HepG2 (cell line): ENCODE measurements around the gene SLC25A47. TPM values are rescaled to one million over a fixed set of nuclear protein-coding genes. Genes with fewer than 3 reads are reported as not detected.
A peak's percentile ranks its signal among the peaks of the same experiment; 100 is the strongest.

Experiments used
- ATAC-seq: fragments of 200-7000 bp; cut with Tn5 transposase; 3 replicates; pipeline ENCODE4 v1.9.1; 2020; ENCODE audit warnings: mild to moderate bottlenecking, moderate library complexity
- BruUV-seq: library from RNA; stranded (reverse); fragments of 400-500 nt; replicated peaks from 2 replicates; lab custom pipeline; 2021; lab: Mats Ljungman, UMichigan
- CTCF ChIA-PET: fragments of 300-600 bp; formaldehyde crosslinking; extraction: SDS; loops from one replicate; lab custom pipeline; 2021; ENCODE audit warnings: low total read pairs, inconsistent platforms, low intra/inter-chr PET ratio; lab: Yijun Ruan, JAX
- POLR2A ChIA-PET: fragments of 350-600 bp; sonication (Branson Sonifier 250); formaldehyde crosslinking; loops from one replicate; lab custom pipeline; 2020; ENCODE audit warnings: antibody characterized with exemption, inconsistent platforms; lab: Yijun Ruan, JAX
- DNase-seq: peaks from one replicate; pipeline ENCODE4 v3.0.0-alpha.2; 2015; ENCODE audit warnings: low spot score
- FAIRE-seq: peaks from 3 replicates; lab custom pipeline; 2011; peaks lifted over from hg19 to GRCh38; lab: Jason Lieb, UNC
- H2AFZ ChIP-seq: one replicate; pipeline ENCODE4 v1.6.1; 2011; ENCODE audit warnings: low read length, inconsistent platforms
- H3K27ac ChIP-seq: fragments of 300-600 bp; 3 replicates; pipeline ENCODE4 v1.8.0; 2011; ENCODE audit warnings: mixed run types, mild to moderate bottlenecking, mixed read lengths, low read length, inconsistent platforms; ENCODE audit not compliant: insufficient read depth; ENCODE audit errors: extremely low read length
- H3K27me3 ChIP-seq, 2 experiments: fragments of 200-600 bp in 1 of 2; 2 replicates in 1 of 2; 3 replicates in 1 of 2; pipeline versions ENCODE4 v1.6.0 to v1.8.0; 2011; ENCODE audit warnings: low read length in 2 of 2, mild to moderate bottlenecking in 2 of 2, moderate library complexity in 2 of 2, inconsistent platforms in 1 of 2; ENCODE audit not compliant: insufficient read depth in 2 of 2, control insufficient read depth in 1 of 2
- H3K36me3 ChIP-seq, 2 experiments: fragments of 200-600 bp in 1 of 2; replicated peaks in 1 of 2; 2 replicates in 1 of 2; 3 replicates in 1 of 2; pipeline versions ENCODE4 v1.5.1 to v1.8.0; 2011; ENCODE audit warnings: low read length in 2 of 2, inconsistent platforms in 1 of 2; ENCODE audit not compliant: insufficient read depth in 2 of 2, control insufficient read depth in 1 of 2
- H3K4me1 ChIP-seq: 2 replicates; pipeline ENCODE4 v1.5.1; 2012; ENCODE audit warnings: low read length, inconsistent platforms; ENCODE audit not compliant: insufficient read depth
- H3K4me2 ChIP-seq: 2 replicates; pipeline ENCODE4 v1.6.0; 2011; ENCODE audit warnings: low read depth, low read length, inconsistent platforms
- H3K4me3 ChIP-seq, 3 experiments: fragments of 200-600 bp in 1 of 3; sonication (generic), shearing (Covaris generic) in 1 of 3; replicated peaks in 1 of 3; 2 replicates each; pipeline ENCODE4 v1.5.1; 2011 to 2016; ENCODE audit warnings: low read length in 3 of 3, inconsistent platforms in 2 of 3, low read depth in 2 of 3, mild to moderate bottlenecking in 2 of 3, control low read depth in 1 of 3, mixed read lengths in 1 of 3; ENCODE audit not compliant: insufficient read depth in 1 of 3
- H3K79me2 ChIP-seq: one replicate; pipeline ENCODE4 v1.6.1; 2011; ENCODE audit warnings: low read length, inconsistent platforms; ENCODE audit not compliant: insufficient read depth
- H3K9ac ChIP-seq: 2 replicates; pipeline ENCODE4 v1.6.0; 2011; ENCODE audit warnings: mild to moderate bottlenecking, low read depth, low read length, inconsistent platforms; ENCODE audit not compliant: insufficient read depth
- H3K9me3 ChIP-seq: 2 replicates; pipeline ENCODE4 v1.5.1; 2012; ENCODE audit warnings: mild to moderate bottlenecking, low read length
- H4K20me1 ChIP-seq: 2 replicates; pipeline ENCODE4 v1.6.0; 2011; ENCODE audit warnings: inconsistent platforms, mild to moderate bottlenecking, low read length, moderate library complexity; ENCODE audit not compliant: insufficient read depth
- HNRNPLL ChIP-seq: fragments of 200-400 bp; formaldehyde crosslinking; IDR thresholded peaks from 2 replicates; pipeline ENCODE4 v1.6.1; 2017; ENCODE audit warnings: mild to moderate bottlenecking, low read depth, low read length; ENCODE audit not compliant: poor library complexity, severe bottlenecking
- KDM1A ChIP-seq: IDR thresholded peaks from 2 replicates; pipeline ENCODE4 v1.6.1; 2016; ENCODE audit warnings: missing compliant biosample characterization
- KDM5A ChIP-seq: fragments of 200-600 bp; sonication (generic); IDR thresholded peaks from 2 replicates; pipeline ENCODE4 v1.7.0; 2018; ENCODE audit warnings: antibody characterized with exemption, mild to moderate bottlenecking, low read length, borderline replicate concordance
- POLR2G ChIP-seq: fragments of 200-400 bp; formaldehyde crosslinking; IDR thresholded peaks from 2 replicates; pipeline ENCODE4 v1.6.1; 2018; ENCODE audit warnings: mild to moderate bottlenecking, low read depth, low read length, moderate library complexity
- RARA ChIP-seq: IDR thresholded peaks from 2 replicates; pipeline ENCODE4 v1.6.1; 2016; ENCODE audit warnings: missing genetic modification reagents, missing compliant biosample characterization
- ZFX ChIP-seq: sonication (generic); formaldehyde crosslinking; IDR thresholded peaks from 2 replicates; pipeline ENCODE4 v1.4.0; 2020; ENCODE audit warnings: mild to moderate bottlenecking, low read depth, missing genetic modification reagents, moderate library complexity
- ZNF292 ChIP-seq: sonication (generic); formaldehyde crosslinking; IDR thresholded peaks from 2 replicates; pipeline ENCODE4 v1.8.1; 2022; ENCODE audit warnings: mild to moderate bottlenecking, low read depth, missing genetic modification reagents, borderline replicate concordance
- ZNF629 ChIP-seq: sonication (generic); formaldehyde crosslinking; conservative IDR thresholded peaks from 2 replicates; pipeline ENCODE4 v1.5.0; 2020; ENCODE audit warnings: missing genetic modification reagents
- WGBS: methylation state at CpG from one replicate; pipeline ENCODE4 v1.1.6; 2017; ENCODE audit warnings: low lambda C conversion rate; 5-methylcytosine and 5-hydroxymethylcytosine counted together
- in situ Hi-C: cut with HindIII; loops from 2 replicates; pipeline ENCODE4 v1.10.0; 2017; ENCODE audit warnings: low pct_unique_long_range_greater_than_20kb; ENCODE audit not compliant: extremely low pct_ligation_motif_present
- intact Hi-C: fragments of 100-400 bp; cut with micrococcal nuclease; formaldehyde crosslinking; loops from one replicate; pipeline ENCODE4 v1.10.0; 2022; ENCODE audit not compliant: unreplicated experiment
- polyA plus RNA-seq, 8 experiments: library from polyadenylated mRNA; depleted of rRNA in 3 of 8; stranded (reverse) in 7 of 8; unstranded in 1 of 8; fragments of >200 nt; fragmentation: Illumina TruSeq in 4 of 8; extraction: Trizol in 4 of 8; gene quantifications; 2 replicates each; pipeline versions ENCODE4 v1.2.1 to v1.2.3, GENCODE V29; 2011 to 2016; ENCODE audit warnings: low read depth in 4 of 8, missing spikeins in 1 of 8, mixed read lengths in 1 of 8; ENCODE audit not compliant: insufficient read depth in 1 of 8
- total RNA-seq, 5 experiments: library from RNA; depleted of rRNA; stranded (reverse); fragments of >200 nt; fragmentation: Illumina TruSeq; extraction: Trizol; gene quantifications; 2 replicates each; pipeline ENCODE4 v1.2.3, GENCODE V29; 2016; ENCODE audit warnings: low read depth in 1 of 5
- TF ChIP-seq, protein P1 (sequence below): sonication (generic); formaldehyde crosslinking; IDR thresholded peaks from 2 replicates; pipeline ENCODE4 v1.9.0; 2022; ENCODE audit warnings: missing genetic modification reagents, mild to moderate bottlenecking, borderline replicate concordance

SLC25A47 gene
- total and polyA plus RNA-seq, 2 of the 13 experiments (the other 11 are each of a cell fraction or from before 2014, with no cell fraction given), result 1.0 to 1.7 TPM

DNA sequence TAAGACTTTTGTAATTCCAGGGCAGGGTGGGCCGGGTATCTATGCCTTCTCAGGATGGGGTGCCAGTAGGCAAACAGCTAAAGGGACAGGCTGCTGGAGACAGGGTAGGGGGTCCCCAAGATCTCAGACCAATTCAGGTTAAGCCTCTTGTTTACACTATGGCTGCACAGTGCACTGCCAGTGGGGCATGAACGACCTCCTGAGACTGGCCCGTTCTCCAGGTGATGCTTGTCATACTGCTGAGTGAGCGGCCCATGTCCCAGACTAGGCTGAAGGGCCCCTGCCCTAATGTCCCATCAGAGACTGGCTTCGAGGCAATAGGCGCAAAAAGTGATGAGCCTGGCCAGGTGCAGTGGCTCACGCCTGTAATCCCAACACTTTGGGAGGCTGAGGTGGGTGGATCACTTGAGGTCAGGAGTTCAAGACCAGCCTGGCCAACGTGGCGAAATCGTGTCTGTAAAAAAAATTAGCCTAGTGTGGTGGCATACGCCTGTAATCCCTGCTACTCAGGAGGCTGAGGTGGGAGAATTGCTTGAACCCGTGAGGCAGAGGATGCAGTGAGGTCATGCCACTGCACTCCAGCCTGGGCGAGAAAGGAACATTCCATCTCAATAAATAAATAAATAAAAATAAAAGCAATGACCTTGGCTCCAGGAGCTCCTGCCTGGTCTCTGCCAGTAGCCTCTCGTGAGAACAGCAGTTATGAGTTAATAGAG lies 29.5 kb upstream of the SLC25A47 start:
- Histone ChIP-seq H3K27ac (peak overlapping the region; percentile 52), H3K9me3 (no peaks in the 10 kb centered on the region), H3K79me2 (no peaks in the 10 kb centered on the region), H3K4me3 (no peak overlapping the region), H3K9ac (no peak overlapping the region), H3K4me1 (peaks cover 48% of the 10 kb centered on the region), H3K4me2 (peak overlapping the region; percentile 15)
- 73% methylated on average over 12 of the region's 14 CpGs for WGBS
- no TSS peak for BruUV-seq
- DNase-seq, result no peak
- in situ Hi-C loops, result no loop called here
- POLR2A ChIA-PET, result interaction anchor here (0.9 kb wide), 1 partner anchor 10 kb away, joined by 3 read pairs; no protein-coding TSS in a partner anchor
- ATAC-seq, result no peak
- TF ChIP-seq POLR2G, result 0 out of 2 replicates have a peak, but pooled peaks have one; percentile 26
- TF ChIP-seq ZNF292 (CRISPR knock-in tag), result no peak
- 0 out of 2 replicates have a peak, but pooled peaks have one; percentile 23 for TF ChIP-seq ZFX (CRISPR knock-in tag)
- no peak for TF ChIP-seq KDM1A (CRISPR knock-in tag)
- TF ChIP-seq, all 625 proteins: peak for 2
- intact Hi-C loops, result no loop called here
- no peaks in the 10 kb centered on the region for H3K27me3 ChIP-seq
- no peaks in the 10 kb centered on the region for H4K20me1 ChIP-seq
- CTCF ChIA-PET, result no interaction called here
- no peaks in the 10 kb centered on the region; a peak in 1 of 5 replicates for H3K36me3 ChIP-seq
- no peak for FAIRE-seq
- no peak overlapping the region for H2AFZ ChIP-seq

DNA sequence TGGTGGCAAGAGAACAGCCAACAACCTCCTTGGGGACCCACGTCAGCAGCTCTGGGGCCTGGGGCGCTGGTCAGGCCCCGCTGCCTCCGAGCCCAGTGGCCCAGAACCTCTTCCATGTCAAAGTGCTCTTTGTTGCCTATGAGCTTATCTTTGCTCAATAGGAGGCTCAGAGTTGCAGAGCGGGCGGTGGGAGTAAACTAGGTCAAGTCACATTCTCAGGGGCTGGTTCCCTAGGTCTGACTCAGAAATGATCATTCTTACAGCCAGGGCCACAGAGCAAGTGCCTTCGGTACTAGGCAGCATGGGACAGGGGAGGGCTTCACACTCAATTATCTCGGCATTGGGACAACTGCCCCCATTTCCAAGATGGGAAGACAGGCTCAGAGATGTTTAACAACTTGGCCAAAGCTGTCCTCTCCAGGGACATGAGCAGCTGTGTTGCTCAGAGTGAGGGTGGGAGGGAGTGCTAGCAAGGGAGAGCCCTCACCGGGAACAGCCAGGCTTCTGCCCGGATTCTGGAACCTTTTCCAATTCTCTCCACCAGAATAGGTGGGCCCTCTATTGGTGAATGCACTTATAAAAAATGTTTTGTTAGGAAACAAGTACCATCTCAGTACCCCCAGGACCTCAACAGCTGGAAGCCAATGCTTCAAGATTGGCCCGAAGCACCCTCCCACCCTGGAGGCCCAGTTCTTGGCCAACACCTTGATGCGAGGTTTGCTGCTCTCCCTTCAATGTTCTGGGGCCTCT lies 28.8 kb upstream of the SLC25A47 start:
- FAIRE-seq (no peak), DNase-seq (no peak), ATAC-seq (no peak)
- no peaks in the 10 kb centered on the region; a peak in 1 of 5 replicates for H3K36me3 ChIP-seq
- ChIA-PET CTCF (no interaction called here), POLR2A (interaction anchor here (0.9 kb wide), 1 partner anchor 9 kb away, joined by 3 read pairs; no protein-coding TSS in a partner anchor)
- H3K27me3 ChIP-seq, result no peaks in the 10 kb centered on the region
- BruUV-seq, result no TSS peak
- in situ Hi-C loops (no loop called here), intact Hi-C loops (no loop called here)
- no peak overlapping the region for H3K9ac ChIP-seq
- WGBS, result 73% methylated on average over 5 of the region's 12 CpGs
- H3K4me2 ChIP-seq, result peak overlapping the region; percentile 15
- H4K20me1 ChIP-seq, result no peaks in the 10 kb centered on the region
- no peak overlapping the region for H2AFZ ChIP-seq
- H3K4me3 ChIP-seq, result no peak overlapping the region
- peak overlapping the region; percentile 52 for H3K27ac ChIP-seq
- no peaks in the 10 kb centered on the region for H3K9me3 ChIP-seq
- H3K79me2 ChIP-seq, result no peaks in the 10 kb centered on the region
- H3K4me1 ChIP-seq, result peaks cover 42% of the 10 kb centered on the region
- TF ChIP-seq ZNF629 (peak; percentile 68), RARA (no peak), HNRNPLL (peak; percentile 17), KDM5A (no peak)
- TF ChIP-seq, protein P1, sequence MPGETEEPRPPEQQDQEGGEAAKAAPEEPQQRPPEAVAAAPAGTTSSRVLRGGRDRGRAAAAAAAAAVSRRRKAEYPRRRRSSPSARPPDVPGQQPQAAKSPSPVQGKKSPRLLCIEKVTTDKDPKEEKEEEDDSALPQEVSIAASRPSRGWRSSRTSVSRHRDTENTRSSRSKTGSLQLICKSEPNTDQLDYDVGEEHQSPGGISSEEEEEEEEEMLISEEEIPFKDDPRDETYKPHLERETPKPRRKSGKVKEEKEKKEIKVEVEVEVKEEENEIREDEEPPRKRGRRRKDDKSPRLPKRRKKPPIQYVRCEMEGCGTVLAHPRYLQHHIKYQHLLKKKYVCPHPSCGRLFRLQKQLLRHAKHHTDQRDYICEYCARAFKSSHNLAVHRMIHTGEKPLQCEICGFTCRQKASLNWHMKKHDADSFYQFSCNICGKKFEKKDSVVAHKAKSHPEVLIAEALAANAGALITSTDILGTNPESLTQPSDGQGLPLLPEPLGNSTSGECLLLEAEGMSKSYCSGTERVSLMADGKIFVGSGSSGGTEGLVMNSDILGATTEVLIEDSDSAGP (CRISPR knock-in tag), result no peak
